Measurements from ENCODE around the gene MYL11. TPM values are rescaled to one million over a fixed set of nuclear protein-coding genes. Genes with fewer than 3 reads are reported as not detected.

Gene MYL11
- polyA plus RNA-seq, 1 donor (not counting 4 experiments of a cell fraction or from before 2014, with no cell fraction given), result not detected

- Histone ChIP-seq H3K36me3 (ENCODE audit: control insufficient read depth in 2 of 2, extremely low read depth in 1 of 2, insufficient read depth in 2 of 2, low read length in 2 of 2) (peaks cover 14 to 15% of the 10 kb centered on the region in 2 experiments), H3K27ac (ENCODE audit: control insufficient read depth, insufficient read depth, low read length) (peak overlapping the region; percentile 36), H3K9ac (ENCODE audit: control insufficient read depth, extremely low read depth, insufficient read depth, low read length) (peak overlapping the region; percentile 64), H3K4me1 (ENCODE audit: control insufficient read depth, extremely low read depth, insufficient read depth, low read length) (peaks cover 14% of the 10 kb centered on the region), H3K79me2 (ENCODE audit: control insufficient read depth, insufficient read depth, low read length) (no peaks in the 10 kb centered on the region), H3K4me3 (ENCODE audit: control insufficient read depth in 2 of 3, extremely low read depth in 1 of 3, insufficient read depth in 2 of 3, low read depth in 1 of 3, low read length in 3 of 3) (peak overlapping the region; percentile 39 to 65 (median 64)), H3K9me1 (ENCODE audit: control insufficient read depth, extremely low read depth, insufficient read depth, low read length) (no peaks in the 10 kb centered on the region), H3K27me3 (ENCODE audit: control insufficient read depth, extremely low read depth, insufficient read depth, low read length) (no peaks in the 10 kb centered on the region), H3K9me3 (ENCODE audit: control insufficient read depth, low read depth, low read length) (no peaks in the 10 kb centered on the region), H3K4me2 (ENCODE audit: control insufficient read depth, extremely low read depth, insufficient read depth, low read depth, low read length) (peak overlapping the region; percentile 72), H2AFZ (ENCODE audit: control insufficient read depth, low read length) (peak overlapping the region; percentile 75), H4K20me1 (ENCODE audit: control insufficient read depth, extremely low read depth, insufficient read depth, low read length) (no peaks in the 10 kb centered on the region)
- no peak for FAIRE-seq
- no peak for TF ChIP-seq EZH2 (IDR thresholded peaks at IDR 0.05; ENCODE audit: low read length)
- no peak for TF ChIP-seq CTCF (optimal IDR thresholded peaks at IDR 0.05 in 1 of 3, IDR thresholded peaks at IDR 0.05 in 1 of 3, conservative IDR thresholded peaks at IDR 0.05 in 1 of 3; ENCODE audit: extremely low read depth in 1 of 3, insufficient read depth in 2 of 3, low read length in 3 of 3)
- dilution Hi-C loops (cut with MboI; ENCODE audit: extremely low pct_ligation_motif_present, low sequenced_read_pairs), result no loop called here
- no peak for DNase-seq (ENCODE audit: low read depth, low spot score)
Measured at GRCh38 chr16:30418350-30419181, 44.0 kb downstream of the MYL11 start.

DNA sequence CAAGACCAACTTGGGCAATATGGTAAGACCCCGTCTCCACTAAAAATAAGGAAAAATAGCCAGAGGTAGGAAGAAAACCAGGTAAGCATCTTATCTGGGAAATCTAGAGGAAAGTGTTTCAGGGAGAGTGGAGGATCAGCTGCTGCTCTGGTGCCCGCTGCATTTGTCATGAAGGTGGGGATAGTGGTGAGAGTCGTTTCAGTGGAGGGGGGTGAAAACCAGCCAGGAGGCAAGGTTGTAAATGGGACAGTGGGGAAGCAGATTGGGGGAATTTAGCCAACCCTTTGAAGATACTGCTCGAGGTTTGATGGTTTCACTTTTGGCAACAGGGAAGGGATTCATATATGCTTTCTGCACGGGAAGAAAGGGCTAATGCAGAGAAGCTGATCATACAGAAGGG lies 46.4 kb downstream of the MYL11 start:
- peaks cover 22 to 25% of the 10 kb centered on the region in 2 experiments for H3K36me3 ChIP-seq (ENCODE audit: control insufficient read depth in 2 of 2, extremely low read depth in 1 of 2, insufficient read depth in 2 of 2, low read length in 2 of 2)
- H3K9ac ChIP-seq (ENCODE audit: control insufficient read depth, extremely low read depth, insufficient read depth, low read length), result no peak overlapping the region
- H3K4me3 ChIP-seq (ENCODE audit: control insufficient read depth in 2 of 3, extremely low read depth in 1 of 3, insufficient read depth in 2 of 3, low read depth in 1 of 3, low read length in 3 of 3), result no peak overlapping the region
- peaks cover 3% of the 10 kb centered on the region for H4K20me1 ChIP-seq (ENCODE audit: control insufficient read depth, extremely low read depth, insufficient read depth, low read length)
- DNase-seq (ENCODE audit: low read depth, low spot score) (no peak), FAIRE-seq (no peak)
- no peak overlapping the region for H3K4me2 ChIP-seq (ENCODE audit: control insufficient read depth, extremely low read depth, insufficient read depth, low read depth, low read length)
- TF ChIP-seq EZH2 (IDR thresholded peaks at IDR 0.05; ENCODE audit: low read length), result no peak
- no peak for TF ChIP-seq CTCF (optimal IDR thresholded peaks at IDR 0.05 in 1 of 3, IDR thresholded peaks at IDR 0.05 in 1 of 3, conservative IDR thresholded peaks at IDR 0.05 in 1 of 3; ENCODE audit: extremely low read depth in 1 of 3, insufficient read depth in 2 of 3, low read length in 3 of 3)
- dilution Hi-C loops (cut with MboI; ENCODE audit: extremely low pct_ligation_motif_present, low sequenced_read_pairs), result no loop called here
- H3K9me1 ChIP-seq (ENCODE audit: control insufficient read depth, extremely low read depth, insufficient read depth, low read length), result no peaks in the 10 kb centered on the region
- no peaks in the 10 kb centered on the region for H3K27me3 ChIP-seq (ENCODE audit: control insufficient read depth, extremely low read depth, insufficient read depth, low read length)
- peaks cover 7% of the 10 kb centered on the region for H3K79me2 ChIP-seq (ENCODE audit: control insufficient read depth, insufficient read depth, low read length)
- no peaks in the 10 kb centered on the region for H3K9me3 ChIP-seq (ENCODE audit: control insufficient read depth, low read depth, low read length)
- peaks cover 14% of the 10 kb centered on the region for H3K4me1 ChIP-seq (ENCODE audit: control insufficient read depth, extremely low read depth, insufficient read depth, low read length)
- H2AFZ ChIP-seq (ENCODE audit: control insufficient read depth, low read length), result no peak overlapping the region
- H3K27ac ChIP-seq (ENCODE audit: control insufficient read depth, insufficient read depth, low read length), result no peak overlapping the region

Small RNA genes lying within 50 kb of the gene (small RNA-seq; reads per million reads assigned to genes)
- gene RF00406 (ENCODE audit: insufficient read length in 3 of 3, low read depth in 3 of 3, low replicate concordance in 1 of 3), result 0.07 to 1.3 (median 0.33) reads per million in 3 experiments

Other genes starting within 250 kb of the MYL11 start
- 2.8 to 5.5 TPM (median 3.0 TPM) in 3 replicates for gene CORO1A, start 191.2 kb upstream of the MYL11 start, polyA plus RNA-seq
- 41.0 to 170 TPM (median 70.4 TPM) in 3 replicates for gene BOLA2B, start 181.1 kb upstream of the MYL11 start, polyA plus RNA-seq
- gene SLX1A, start 180.9 kb upstream of the MYL11 start, polyA plus RNA-seq, result 2.3 to 9.0 TPM (median 5.4 TPM) in 3 replicates
- gene SULT1A3, start 175.5 kb upstream of the MYL11 start, polyA plus RNA-seq, result 4.7 to 10.1 TPM (median 8.0 TPM) in 3 replicates
- gene NPIPB13, start 126.3 kb upstream of the MYL11 start, polyA plus RNA-seq, result 1.0 to 2.0 TPM (median 1.6 TPM) in 3 replicates
- 41.2 to 49.5 TPM (median 44.4 TPM) in 3 replicates for gene CD2BP2, start 19.5 kb upstream of the MYL11 start, polyA plus RNA-seq
- gene TBC1D10B, start 4.3 kb upstream of the MYL11 start, polyA plus RNA-seq, result 8.6 to 20.0 TPM (median 8.9 TPM) in 3 replicates
- gene SEPTIN1, start 7.8 kb downstream of the MYL11 start, polyA plus RNA-seq, result 0.04 TPM in 1 of 3 replicates, not detected in the others
- 3.7 to 4.3 TPM (median 3.7 TPM) in 3 replicates for gene ZNF48, start 20.6 kb downstream of the MYL11 start, polyA plus RNA-seq
- 2.8 to 4.1 TPM (median 4.0 TPM) in 3 replicates for gene ZNF771, start 32.8 kb downstream of the MYL11 start, polyA plus RNA-seq
- 68.5 to 95.8 TPM (median 88.5 TPM) in 3 replicates for gene DCTPP1, start 55.2 kb downstream of the MYL11 start, polyA plus RNA-seq
- 33.2 to 38.1 TPM (median 36.5 TPM) in 3 replicates for gene SEPHS2, start 71.1 kb downstream of the MYL11 start, polyA plus RNA-seq
- not detected in 3 replicates for gene ITGAL, start 97.9 kb downstream of the MYL11 start, polyA plus RNA-seq
- gene ZNF768, start 151.8 kb downstream of the MYL11 start, polyA plus RNA-seq, result 10.9 to 16.6 TPM (median 13.7 TPM) in 3 replicates
- 2.2 to 4.3 TPM (median 2.7 TPM) in 3 replicates for gene ZNF747, start 160.1 kb downstream of the MYL11 start, polyA plus RNA-seq
- 1.6 to 2.3 TPM (median 1.6 TPM) in 3 replicates for gene ZNF764, start 183.6 kb downstream of the MYL11 start, polyA plus RNA-seq
- gene ZNF688, start 196.9 kb downstream of the MYL11 start, polyA plus RNA-seq, result 3.8 to 4.9 TPM (median 4.3 TPM) in 3 replicates
- 3.4 to 4.6 TPM (median 4.1 TPM) in 3 replicates for gene ZNF785, start 210.9 kb downstream of the MYL11 start, polyA plus RNA-seq
- 2.1 to 5.7 TPM (median 3.3 TPM) in 3 replicates for gene ZNF689, start 235.6 kb downstream of the MYL11 start, polyA plus RNA-seq